A549 treated with AZD9567 at 1 μM for 4 hours (cell line): ENCODE data around the gene PWP2. TPM values are rescaled to one million over a fixed set of nuclear protein-coding genes. Genes with fewer than 3 reads are reported as not detected.

Experiments
- total RNA-seq: library from RNA; stranded (reverse); fragments of 200-300 nt; extraction: Qiagen RNA extraction; gene quantifications from 5 replicates; pipeline ENCODE4 v1.2.3, GENCODE V29; 2022; ENCODE audit not compliant: insufficient read depth

The PWP2 gene
- 1.2 to 4.1 TPM (median 1.8 TPM) in 5 replicates for total RNA-seq

GRCh38 chr21:44107026-44107501 is at the start of gene PWP2:
Gene PWP2 (plus strand): TSS chr21:44107399. CDS start chr21:44107417, 18 bp downstream.

Other genes starting within 250 kb of the PWP2 start
- 17.0 to 24.4 TPM (median 21.6 TPM) in 5 replicates for gene AGPAT3, start 242.2 kb upstream of the PWP2 start, total RNA-seq
- gene TRAPPC10, start 95.1 kb upstream of the PWP2 start, total RNA-seq: 13.4 to 18.1 TPM (median 17.8 TPM) in 5 replicates
- 2.6 to 3.3 TPM (median 3.3 TPM) in 4 of 5 replicates, not detected in the other for gene GATD3, start 26.3 kb downstream of the PWP2 start, total RNA-seq
- 2.4 to 5.0 TPM (median 4.7 TPM) in 5 replicates for gene ICOSLG, start 133.5 kb downstream of the PWP2 start, total RNA-seq
- not detected in 5 replicates for gene DNMT3L, start 154.5 kb downstream of the PWP2 start, total RNA-seq
- gene AIRE, start 178.5 kb downstream of the PWP2 start, total RNA-seq: not detected in 5 replicates
- gene PFKL, start 192.7 kb downstream of the PWP2 start, total RNA-seq: 35.2 to 59.2 TPM (median 53.6 TPM) in 5 replicates
- gene CFAP410, start 232.0 kb downstream of the PWP2 start, total RNA-seq: 4.7 to 11.8 TPM (median 9.1 TPM) in 5 replicates
- gene TRPM2, start 246.2 kb downstream of the PWP2 start, total RNA-seq: 7.2 to 9.5 TPM (median 7.9 TPM) in 5 replicates